NCI-H345 (cell line): ENCODE results near the gene TXNDC8.

Experiments
- DNase-seq: peaks from one replicate; lab custom pipeline; 2025; lab: John Stamatoyannopoulos, UW

The TXNDC8 gene

DNA sequence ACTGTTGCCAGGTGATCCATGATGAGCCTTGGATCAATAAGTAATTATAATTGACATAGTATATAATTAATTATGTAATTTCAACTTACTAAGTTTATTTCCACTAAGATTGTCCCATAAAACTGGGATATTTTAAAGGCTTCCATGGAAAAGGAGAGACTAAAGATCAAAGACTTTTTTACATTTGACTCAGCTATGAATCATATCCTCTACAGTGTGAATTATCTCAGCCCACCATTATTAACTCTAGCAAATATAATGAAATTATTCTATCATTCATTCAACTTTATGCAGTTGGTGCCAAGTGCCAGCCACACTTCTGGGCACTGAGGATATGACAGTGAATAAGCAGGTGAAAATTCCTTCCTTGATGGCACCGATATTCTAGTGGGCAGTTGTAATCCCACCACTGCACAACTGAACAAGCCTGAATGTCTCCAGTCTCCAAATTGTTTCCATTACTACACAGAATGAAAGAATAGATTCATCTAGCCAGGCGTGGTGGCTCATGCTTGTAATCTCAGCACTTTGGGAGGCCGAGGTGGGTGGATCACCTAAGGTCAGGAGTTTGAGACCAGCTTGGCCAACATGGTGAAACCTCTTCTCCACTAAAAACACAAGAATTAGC, 59.5 kb downstream of the TXNDC8 start:
- DNase-seq, result no peak

DNA sequence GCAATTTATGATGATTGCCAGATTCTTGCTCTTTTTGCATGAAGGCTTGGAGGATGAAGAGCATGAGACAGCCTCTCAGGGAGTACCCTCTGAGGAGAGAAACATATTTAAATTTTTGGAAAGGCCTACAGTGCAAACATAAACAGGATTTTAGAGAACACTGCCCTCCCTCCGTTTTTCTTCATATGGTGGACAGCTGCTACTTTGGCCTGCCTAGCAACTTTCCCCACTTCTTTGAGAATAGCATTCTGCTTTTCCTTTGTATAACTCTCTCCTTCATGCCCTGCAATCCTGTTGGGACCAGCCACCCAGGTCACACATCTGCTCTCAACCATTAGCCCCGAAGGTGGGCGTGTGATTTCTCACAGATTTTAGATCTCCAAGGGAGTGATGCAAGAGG, 60.9 kb downstream of the TXNDC8 start:
- no peak for DNase-seq

DNA sequence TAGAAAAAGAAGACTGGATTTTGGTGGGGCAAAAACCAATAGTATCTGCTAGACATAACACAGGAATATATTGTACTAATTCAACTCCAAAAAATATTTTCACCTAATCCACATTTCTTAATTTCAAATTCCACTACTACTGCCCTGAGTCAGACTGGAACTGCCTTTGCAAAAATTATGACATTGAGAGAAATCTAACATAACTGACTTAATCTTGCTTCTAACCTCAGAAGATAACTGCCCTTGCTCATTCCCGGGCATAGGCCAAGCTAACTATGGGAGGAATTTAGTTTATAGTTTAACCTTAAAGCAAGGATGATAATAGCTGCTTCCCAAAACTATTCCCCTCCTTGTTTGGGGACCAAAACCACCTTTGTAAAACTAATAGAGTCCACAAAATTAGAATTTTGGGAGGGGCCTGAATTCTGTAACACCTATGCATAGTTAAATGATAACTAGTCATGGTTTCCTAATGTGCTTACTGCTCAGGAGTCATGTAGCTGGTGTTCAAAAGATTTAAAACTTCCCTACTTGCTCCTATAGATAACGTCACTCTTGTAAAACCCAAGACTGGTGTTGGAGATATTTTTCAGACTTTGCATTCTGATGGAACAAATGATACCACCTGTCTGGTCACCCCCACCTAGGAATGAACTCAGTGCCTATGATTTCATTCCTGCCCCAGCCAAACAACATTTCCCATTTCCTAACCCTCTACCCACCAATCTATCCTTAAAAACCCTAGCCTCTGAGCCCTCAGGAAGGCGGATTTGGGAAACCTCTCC, 67.3 kb downstream of the TXNDC8 start:
- DNase-seq, result no peak

DNA sequence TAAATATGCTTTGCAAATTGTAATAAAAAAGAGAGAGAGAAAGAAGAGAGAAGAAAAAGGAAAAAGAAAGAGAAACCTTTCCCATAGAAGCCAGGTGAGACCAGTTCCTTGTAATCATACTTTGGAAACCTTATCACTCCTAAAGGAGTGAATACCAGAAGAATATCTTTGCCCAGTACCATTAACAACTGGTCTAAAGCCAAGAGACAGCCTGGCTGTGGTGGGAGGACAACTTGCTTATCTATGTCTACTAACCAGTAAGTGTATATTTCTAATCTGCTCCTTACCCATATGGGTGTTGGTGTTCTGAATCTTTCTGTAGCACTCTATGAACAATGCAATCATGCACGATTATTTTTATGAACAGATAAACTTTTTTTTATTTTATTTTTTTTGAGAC, 70.9 kb downstream of the TXNDC8 start:
- no peak for DNase-seq

DNA sequence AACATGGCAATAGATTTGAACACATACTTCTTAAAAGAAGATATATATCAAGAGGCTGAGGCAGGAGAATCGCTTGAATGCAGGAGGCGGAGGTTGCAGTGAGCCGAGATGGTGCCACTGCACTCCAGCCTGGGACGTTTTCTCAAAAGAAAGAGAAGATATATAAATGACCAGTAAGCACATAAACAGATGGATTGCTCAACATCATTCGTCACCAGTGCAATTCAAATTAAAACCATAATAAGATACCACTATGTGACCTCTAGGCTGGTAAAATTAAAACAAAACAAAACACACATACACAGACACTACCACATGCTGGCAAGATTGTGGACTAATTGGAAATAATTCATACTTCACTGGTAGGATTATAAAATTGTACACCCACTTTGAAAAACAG, 76.0 kb downstream of the TXNDC8 start:
- no peak for DNase-seq

DNA sequence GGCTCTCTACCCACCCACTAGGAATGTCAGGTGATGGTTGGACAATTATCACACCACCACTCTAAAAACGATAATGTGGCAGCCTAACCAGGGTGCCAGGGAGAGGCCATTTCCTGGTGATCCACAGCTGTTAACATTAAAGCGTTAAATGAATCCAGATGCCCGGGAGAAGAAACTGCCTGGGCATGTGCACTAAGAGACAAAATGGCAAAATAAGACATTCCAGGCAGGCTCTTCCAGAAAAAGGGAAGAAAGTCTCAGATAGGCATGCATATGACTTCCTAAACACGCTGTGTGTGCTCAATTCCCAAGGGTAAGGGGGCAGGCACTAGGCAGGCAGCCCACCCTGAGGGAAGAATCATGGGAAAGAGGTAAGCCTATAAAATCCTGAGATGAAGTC, 76.8 kb downstream of the TXNDC8 start:
- no peak for DNase-seq

DNA sequence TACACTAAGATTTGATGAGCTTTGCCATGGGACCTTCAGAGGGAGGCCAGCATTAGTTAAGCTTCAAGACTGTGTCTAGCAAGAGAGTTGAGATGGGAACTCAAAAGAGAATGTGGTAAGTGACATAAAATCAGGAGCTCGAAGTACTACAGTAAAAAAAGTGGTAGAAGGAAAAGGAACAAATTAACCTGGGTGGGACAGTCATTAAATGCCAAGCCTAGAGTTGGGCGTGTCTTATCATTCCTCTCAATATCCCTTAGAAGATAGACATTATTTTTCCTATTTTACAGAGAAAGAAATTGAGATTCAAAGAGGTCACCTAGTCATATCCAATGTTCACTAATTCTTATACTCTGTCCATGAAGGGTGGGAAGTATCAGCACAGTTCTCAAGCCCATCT, 78.1 kb downstream of the TXNDC8 start:
- DNase-seq, result no peak

DNA sequence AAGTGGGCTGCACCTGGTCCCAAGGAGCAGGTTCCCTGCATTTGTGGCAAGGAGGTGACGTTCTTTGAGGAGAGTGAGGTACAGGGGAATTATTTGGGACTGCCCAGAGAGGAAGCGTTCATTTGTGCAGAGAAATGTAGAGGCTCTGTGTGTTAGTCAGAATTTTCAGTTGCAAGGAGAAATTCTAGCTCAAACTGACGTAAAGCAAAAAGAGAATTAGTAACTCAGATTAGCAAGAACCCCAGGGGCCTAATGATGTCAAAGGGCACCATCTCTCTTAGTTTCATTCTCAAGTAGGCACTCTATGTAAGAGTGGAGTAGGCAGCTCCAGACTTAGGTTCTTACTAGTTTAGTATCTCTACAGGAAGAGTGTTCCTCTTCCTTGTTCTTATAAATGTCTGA, 79.0 kb downstream of the TXNDC8 start:
- no peak for DNase-seq

DNA sequence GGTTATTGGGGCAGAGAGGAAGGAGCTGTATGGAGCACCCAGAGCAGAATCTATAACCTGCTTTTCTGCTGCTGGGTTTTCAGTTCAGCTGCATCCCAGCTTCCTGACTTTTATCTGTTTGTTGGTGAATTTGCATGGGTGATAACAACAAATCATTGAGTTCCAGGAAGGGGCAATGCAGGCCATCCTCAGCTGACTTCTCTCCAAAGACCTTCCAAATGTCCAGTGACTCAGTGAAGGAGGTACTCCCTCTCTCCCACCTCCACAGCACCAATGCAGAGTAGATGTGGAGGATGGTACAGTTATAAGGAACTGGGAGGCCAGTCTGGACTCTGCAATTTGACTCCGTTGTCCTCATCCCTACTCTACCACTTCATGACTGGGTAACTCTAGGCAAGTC, 79.7 kb downstream of the TXNDC8 start:
- no peak for DNase-seq

DNA sequence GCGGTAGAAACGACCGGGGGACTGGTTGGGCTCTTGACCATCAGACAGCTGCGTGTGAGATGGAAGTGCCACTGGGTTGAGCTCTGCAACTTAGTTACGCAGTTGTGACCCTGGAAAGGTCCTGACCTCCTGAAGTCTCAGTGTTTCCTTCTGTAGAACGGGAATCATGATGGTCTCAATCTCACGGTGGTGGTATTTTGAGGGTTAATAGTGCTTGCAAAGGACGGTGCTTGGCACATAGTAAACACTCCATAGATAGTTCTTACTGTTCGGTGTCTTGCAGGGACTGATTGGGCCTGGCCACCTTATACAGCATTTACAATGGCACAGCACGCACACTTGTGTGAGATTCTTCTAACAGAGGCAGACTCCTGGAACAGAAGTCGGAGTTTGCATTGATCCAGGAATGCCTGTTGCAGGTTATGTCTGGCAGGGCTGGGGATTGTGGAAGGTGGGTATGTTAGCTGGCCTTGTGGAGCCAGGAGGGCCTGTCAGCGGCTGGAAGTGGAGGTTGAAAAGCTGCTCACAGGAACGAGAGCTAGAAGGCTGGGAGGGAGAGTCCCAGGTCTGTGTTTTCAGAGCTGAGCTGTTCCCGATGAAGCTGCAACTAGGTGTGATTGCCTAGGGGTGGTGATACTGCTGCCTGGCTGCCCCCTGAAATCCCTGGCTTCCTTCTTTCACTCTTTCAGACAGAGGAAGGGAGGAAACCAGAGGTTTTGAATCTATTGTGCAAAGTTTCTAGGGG, 80.4 kb downstream of the TXNDC8 start:
- DNase-seq, result no peak

DNA sequence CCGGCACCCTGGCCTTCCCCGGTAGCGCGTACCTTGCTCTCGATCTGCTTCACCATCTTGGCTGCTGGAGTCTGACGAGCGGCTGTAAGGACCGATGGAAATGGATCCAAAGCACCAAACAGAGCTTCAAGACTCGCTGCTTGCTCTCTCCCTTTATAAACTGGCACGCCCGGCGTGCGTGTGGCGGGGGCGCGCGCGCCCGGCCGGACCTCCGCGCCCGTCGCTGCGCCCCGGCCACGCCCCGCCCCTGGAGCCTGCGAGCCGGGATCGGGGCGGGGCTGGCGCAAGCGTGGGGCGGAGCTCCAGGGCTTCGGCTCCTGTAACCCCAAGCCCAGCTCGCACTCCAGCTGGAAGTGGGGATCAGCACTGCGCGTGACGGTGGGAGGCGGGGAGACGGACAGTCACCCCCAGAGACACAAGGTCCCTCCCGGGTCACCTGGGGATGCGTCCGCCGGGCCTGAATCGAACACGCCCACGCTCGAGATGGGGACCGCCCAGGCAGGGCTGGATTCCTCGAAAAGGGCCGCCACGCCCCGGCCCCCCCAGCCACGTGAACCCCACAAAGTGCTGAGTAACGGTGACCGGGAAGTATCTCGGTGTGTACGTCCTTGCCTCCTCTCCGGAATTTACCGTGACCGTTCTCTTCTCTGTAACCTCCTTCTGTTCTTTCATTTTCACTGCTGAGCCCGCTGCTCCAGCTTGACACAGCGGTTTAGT, 81.1 kb downstream of the TXNDC8 start, which contains the start of gene TXN:
Gene TXN, minus strand, starts transcription at position 128 of the 717 bp plus-strand sequence. Its CDS starts 72 bp downstream, at position 56.
- DNase-seq, result peak; percentile 92

DNA sequence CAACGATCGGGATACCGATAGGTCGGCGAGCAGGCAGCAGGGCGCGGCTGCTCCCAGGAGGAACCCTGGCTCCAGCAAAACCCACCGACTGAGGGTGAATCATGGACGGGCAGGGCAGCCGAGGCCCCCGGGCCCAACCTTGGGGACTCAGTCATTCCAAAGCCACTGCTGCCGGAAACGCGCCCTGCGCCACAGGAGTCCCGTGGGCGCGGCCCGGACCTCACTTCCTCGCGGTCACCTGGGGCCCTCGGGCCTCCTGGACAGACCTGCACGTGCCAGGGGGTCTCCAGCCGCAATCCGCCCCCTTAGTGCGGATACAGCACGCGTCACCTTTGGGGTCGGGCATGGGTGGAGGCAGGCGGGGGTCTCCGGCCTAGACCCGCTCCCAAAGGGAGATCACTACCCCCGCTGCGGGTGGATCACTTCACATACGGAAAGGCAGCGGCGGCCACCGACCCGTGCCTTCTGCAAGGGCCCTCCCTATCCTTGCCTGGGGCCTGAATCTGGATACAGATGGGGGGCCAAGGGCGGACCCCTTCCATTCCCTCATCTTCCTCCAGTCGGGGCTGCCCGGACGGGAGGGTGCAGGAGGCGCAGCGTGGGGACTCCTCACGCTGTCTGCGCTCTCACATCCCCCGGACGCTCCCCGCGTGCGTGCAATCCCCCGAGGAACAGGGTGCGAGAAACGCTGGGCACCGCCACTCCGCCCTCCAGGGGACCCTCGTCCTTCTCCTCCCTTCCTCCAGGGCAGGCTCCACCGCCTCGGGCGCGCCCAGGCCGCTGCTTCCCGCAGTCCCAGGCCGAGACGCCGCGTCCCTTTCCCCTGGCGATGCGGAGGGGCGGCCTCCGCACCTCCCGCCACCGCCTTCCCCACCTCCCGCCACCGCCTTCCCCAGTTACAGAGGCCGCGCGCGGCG, 81.9 kb downstream of the TXNDC8 start:
- peak; percentile 58 for DNase-seq

DNA sequence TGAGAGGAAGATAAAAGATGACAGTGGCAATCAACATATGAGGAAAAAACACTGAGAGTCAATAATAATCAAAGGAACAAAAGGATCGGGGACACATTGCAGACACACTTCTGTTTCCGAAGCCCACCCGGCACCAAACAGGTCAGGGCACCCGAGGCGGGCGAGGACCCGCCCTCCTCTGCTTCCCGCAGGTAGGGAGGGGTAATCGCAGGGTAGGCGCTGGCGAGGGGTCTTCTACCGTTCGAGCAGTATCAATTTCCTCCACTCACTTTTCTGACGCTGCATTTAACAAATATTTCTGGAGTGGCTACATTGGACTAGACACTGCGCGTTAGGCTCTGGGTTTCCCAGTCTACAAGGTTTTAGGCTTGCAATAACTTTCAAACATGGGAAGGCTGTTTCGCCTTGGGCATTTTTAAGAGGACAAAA, 82.6 kb downstream of the TXNDC8 start:
- DNase-seq, result no peak

DNA sequence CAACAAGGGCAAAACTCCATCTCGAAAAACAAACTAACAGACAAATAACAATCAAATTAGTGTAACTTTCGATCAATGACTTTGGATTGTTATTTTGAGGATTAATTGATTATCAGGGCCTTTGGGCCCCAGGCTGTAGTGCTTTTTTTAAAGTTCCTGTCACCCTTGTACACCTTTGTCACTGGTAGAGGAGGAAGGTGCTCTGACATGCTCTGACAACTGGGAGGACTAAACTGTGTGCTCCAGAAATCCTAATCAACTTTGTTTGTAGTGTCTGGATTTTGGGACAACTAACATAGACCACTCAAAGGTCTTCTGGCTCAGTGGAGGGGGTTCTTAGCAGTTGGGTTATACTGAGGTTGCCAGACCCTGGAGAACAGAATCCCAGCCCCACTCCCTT, 83.2 kb downstream of the TXNDC8 start:
- DNase-seq, result no peak
